GM18508 (cell line): ENCODE data around the gene FAM25A.
"Not testable (repeated sequence)": the region's sequence is repeated elsewhere in the genome, so short reads cannot be mapped to it uniquely, and the experiment has no call there.

Experiments used
- ATAC-seq: cut with Tn5 transposase; IDR thresholded peaks from one replicate; pipeline ENCODE4 v1.9.1; 2021; ENCODE audit warnings: moderate number of reproducible peaks; ENCODE audit not compliant: insufficient read depth, unreplicated experiment

Gene FAM25A

DNA sequence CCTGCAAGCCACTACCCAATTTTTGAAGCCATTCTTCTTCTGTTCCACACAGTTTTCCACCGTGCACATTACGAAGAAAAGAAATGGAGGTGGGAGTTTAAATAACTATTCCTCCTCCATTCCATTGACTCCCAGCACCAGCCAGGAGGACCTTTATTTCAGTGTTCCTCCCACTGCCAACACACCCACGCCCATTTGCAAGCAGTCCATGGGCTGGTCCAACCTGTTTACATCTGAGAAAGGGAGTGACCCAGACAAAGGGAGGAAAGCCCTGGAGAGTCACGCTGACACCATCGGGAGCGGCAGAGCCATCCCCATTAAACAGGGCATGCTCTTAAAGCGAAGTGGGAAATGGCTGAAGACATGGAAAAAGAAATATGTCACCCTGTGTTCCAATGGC is 11.8 kb upstream of the FAM25A start:
- not testable (repeated sequence) for ATAC-seq

DNA sequence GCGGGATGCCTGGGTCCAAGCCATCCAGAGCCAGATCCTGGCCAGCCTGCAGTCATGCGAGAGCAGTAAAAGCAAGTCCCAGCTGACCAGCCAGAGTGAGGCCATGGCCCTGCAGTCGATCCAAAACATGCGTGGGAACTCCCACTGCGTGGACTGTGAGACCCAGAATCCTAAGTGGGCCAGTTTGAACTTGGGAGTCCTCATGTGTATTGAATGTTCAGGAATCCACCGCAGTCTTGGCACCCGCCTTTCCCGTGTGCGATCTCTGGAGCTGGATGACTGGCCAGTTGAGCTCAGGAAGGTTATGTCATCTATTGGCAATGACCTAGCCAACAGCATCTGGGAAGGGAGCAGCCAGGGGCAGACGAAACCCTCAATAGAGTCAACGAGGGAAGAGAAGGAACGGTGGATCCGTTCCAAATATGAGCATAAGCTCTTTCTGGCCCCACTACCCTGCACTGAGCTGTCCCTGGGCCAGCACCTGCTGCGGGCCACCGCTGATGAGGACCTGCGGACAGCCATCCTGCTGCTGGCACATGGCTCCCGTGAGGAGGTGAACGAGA is 10.9 kb upstream of the FAM25A start:
- not testable (repeated sequence) for ATAC-seq

DNA sequence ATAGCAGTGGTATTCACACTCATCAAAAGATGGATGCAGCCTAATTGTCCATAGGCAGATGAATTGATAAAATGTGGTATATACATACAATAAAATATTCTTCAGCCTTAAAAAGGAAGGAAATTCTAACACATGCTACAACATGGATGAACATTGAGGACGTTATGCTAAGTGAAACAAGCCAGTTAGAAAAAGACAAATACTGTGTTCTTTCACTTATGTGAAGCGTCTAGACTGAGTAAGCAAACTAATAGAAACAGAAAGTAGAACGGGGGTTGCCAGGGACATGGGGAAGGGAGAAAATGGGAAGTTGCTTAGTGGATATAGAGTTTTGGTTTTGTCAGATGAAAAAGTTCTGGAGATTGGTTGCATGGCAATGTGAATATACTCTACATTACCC is 6.6 kb upstream of the FAM25A start:
- ATAC-seq, result not testable (repeated sequence)

DNA sequence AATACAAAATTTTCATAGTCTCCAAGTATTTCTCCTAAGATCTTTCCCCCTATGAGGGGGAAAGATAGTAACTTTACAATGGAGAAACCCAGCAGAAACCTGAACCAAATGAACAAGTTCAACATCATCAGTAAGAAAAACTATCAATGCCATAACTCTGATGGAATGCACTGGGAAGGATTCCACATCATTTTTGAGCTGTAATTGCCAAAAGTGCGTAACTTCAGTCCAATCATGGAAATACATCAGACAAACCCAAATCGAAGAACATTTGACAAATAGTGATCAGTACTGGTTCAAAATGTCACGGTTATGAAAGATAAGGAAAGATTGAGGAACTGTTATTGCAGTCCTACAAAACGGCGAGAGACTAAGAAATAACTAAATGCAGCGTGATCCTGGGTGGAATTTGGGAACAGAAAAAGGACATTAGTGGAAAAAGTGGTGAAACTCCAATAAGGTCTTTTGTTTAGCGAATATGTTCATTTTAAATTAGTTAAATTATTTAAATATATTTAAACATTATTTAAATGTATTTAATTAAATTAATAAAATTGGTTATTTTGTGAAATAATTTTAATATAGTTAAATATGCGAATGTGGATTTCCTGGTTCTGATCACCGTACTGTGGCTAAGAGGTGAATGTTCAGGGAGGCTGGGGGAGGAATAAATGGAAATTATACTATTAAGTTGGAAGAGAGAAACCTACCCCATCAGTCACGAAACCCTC is 4.9 kb upstream of the FAM25A start:
- not testable (repeated sequence) for ATAC-seq

DNA sequence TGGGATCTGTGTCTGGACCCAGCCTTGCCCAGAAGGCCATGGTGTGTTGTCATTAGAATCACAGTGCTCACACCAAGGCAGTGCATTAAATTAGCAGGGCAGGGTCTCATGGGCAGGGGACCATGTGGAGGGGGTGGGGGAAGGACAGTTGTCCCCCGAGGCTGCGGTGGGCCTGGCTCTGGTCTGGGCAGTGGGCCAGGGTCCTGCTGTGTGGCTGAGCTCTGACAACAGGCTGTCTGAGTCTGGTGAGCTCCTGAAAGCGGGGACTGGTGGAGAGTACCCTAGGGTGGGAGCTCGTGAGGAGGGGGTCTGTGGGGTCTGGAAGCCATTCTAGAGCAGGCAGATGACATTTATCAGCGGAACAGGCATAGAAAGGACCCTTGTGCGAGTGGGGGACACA is 2.0 kb upstream of the FAM25A start:
- not testable (repeated sequence) for ATAC-seq

DNA sequence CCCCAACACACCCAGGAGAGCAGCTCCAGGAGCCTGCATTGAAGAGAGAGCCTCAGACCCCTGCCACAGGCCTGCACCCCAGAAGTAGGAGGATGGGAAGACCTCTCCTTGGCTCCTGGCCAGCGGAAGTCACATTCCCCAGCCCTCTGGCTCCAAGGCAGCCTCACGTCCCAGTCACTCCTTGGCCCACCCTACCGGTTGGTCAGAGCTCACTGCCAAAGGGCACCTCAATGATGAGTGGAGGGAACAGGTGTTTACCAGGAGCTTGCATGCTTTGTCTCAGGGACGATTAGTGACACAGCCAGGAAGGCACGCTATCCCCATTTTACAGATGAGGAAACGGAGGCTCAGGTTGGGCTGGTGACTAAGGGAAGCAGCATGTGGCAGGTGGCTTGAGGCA is 1.0 kb upstream of the FAM25A start:
- not testable (repeated sequence) for ATAC-seq

DNA sequence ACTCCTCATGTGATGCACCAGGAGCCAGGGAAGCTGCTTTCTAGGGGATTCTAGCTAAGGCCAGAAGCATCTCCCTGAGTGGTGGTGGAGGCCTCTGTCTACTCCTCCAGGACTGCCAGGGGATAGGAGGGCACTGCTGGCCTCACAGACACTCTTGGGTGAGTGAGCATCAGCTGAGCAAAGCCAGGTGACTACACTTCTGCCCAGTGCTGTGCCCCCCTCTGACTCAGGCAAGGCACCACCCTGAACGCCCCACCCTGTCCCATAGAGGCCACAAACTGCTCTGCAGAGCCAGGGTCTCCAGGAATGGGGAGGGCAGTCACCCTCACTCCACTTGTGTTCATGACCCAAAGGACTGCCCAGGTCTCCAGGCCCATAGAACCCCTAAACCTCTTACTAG is 590 bp upstream of the FAM25A start:
- ATAC-seq, result not testable (repeated sequence)

DNA sequence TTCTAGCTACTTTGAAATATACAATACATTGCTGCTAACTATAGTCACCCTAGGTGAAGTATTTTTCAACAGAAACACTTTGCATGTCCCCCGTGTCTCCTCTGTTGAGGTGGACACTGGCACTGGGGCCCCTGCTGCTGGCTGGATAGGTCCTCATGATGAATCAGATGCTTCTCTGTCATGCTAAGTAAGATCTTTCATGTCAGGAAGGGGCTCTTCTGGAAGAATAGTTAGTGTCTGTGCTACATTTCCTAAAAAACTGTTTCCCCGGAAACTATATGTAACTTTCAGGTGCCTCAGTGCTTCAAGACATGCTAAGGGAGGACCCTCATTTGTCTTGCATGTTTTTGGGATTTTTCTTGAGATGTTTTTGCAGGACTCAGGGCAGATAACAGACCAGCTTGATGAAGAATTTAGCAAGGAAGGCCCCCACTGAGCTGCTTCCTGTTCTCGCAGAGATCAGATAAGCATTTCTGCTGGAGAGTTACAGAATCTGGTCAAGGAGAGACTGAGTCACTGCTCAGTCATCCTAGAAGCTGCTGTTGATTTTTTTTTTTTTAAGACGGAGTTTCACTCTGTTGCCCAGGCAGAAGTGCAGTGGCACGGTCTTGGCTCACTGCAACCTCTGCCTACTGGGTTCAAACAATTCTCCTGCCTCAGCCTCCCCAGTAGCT is 5.3 kb downstream of the FAM25A start:
- not testable (repeated sequence) for ATAC-seq

DNA sequence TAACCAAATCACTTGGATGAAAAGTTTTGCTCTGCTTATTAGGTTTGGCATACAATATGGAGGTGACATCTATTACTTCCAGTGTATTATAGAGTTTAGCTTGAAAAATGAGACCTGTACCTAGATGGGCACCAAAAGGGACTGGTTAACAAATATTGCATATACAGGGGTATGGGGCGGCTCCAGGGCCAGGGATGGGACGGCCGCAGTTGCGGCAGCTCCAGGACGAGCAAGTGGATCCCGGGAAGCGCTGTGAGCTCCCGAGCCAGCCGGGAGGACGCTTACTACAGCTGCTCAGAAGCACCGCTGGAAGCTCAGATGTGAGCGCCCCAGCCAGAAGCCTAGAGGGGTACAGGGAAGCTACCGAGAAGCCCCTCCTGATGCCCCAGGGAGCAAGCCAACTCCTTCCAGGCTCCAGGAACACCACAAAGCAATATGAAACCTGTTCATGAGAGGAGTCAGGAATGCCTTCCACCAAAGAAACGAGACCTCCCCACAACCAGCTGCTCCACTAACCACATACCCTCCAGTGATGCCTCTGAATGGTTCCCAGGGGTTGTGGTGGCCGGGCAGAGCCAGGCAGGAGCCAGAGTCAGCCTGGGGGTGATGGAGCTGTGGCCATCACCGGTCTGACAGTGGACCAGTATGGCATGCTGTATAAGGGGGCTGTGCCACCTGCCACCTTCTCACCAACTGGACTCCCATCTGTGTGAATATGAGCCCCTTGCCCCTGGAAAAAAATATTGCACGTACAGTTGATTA is 6.8 kb downstream of the FAM25A start:
- ATAC-seq, result not testable (repeated sequence)

DNA sequence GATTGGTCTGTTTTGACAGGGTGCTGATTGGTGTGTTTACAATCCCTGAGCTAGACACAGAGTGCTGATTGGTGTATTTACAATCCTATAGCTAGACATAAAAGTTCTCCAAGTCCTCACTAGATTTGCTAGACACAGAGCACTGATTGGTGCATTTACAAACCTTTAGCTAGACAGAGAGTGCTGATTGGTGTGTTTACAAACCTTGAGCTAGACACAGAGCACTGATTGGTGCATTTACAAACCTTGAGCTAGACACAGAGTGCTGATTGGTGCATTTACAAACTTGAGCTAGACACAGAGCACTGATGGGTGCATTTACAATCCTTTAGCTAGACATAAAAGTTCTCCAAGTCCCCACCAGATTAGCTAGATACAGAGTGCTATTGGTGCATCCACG is 10.3 kb downstream of the FAM25A start:
- ATAC-seq, result not testable (repeated sequence)

DNA sequence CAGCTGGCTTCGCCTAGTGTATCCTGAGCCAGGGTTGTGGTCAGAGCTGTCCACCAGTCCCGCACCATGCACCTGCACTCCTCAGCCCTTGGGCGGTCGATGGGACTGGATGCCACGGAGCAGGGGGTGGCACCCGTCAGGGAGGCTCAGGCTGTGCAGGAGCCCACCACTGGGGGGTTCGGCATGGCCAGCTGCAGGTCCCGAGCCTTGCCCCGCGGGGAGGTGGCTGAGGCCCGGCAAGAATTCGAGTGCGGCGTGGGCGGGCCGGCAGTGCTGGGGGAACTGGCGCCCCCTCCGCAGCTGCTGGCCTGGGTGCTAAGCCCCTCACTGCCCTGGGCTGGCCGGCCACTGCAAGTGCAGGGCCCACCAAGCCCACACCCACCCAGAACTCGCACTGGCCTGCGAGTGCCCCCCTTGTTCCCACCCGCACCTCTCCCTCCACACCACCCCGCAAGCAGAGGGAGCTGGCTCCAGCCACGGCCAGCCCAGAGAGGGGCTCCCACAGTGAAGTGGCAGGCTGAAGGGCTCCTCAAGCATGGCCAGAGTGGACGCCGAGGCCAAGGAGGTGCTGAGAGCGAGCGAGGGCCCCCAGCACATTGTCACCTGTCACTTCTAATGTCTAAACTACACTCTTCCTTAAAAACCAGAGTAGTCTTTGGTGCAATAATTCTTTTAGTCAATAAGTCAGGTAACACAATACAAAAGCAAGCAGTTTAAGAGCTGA is 11.0 kb downstream of the FAM25A start:
- ATAC-seq, result no peak

DNA sequence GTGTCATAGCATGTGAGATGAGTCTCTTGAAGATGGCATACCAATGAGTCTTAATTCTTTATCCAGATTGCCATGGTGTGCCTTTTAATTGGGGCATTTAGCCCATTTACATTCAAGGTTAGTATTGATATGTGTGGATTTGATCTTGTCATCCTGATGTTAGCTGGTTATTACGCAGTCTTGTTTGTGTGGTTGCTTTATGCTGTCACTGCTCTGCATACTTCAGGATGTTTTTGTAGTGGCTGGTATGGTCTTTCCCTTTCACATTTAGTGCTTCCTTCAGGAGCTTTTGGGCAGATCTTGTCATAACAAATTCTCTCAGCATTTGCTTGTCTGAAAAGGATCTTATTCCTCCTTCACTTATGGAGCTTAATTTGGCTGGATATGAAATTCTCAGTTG is 16.5 kb downstream of the FAM25A start:
- ATAC-seq, result no peak

DNA sequence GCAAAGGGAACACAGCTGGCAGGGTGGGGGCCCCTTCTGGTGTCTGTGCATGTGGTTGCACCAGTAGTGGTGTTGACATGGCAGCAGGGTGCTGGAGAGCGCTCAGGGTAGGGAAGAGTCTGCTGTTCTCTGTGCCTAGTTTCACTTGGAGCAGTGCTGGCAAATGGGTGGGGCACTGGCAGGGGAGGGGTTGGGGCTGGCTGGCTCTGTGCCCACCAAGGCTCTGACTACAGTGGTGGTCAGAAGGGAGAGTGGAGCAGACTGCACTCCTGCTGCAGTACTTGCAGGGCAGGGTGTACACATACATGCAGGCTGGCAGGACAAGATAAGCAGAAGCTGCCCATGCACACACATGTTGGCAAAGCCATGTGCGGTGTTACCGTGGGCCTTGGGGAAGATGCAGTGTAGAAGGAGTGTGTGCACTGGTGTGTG is 18.2 kb downstream of the FAM25A start:
- no peak for ATAC-seq

DNA sequence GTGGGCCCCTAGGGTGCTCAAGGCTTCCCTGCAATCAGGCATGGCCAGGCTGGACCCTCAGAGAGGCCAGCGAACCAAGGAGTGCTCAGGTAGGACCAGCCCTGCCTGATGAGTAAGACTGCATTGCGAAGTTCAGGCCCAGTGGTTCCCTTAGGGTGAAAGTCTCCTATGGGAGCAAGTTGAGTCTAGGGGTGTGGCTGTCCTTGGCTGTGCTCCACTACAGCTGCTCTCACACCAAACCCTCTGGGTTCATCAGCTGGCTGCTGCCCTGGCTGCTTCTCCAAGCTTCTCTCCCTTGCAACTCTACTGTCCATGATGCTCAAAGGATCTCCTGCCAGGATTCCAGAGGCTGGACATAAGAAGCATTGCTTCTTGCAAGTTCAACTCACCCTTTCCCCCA is 18.7 kb downstream of the FAM25A start:
- ATAC-seq, result no peak

DNA sequence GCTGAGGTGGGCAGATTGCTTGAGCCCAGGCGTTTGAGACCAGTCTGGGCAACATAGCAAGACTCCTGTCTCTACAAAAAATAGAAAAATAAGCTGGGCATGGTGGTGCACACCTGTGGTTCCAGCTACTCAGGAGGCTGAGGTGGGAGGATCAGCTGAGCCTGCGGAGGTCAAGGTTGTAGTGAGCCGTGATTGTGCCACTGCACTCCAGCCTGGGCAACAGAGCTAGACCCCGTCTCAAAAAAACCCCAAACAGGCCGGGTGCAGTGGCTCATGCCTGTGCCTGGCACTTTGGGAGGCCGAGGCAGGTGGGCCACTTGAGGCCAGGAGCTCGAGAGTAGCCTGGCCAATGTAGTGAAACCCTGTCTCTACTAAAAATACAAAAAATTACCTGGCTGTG is 23.5 kb downstream of the FAM25A start:
- ATAC-seq, result not testable (repeated sequence)

DNA sequence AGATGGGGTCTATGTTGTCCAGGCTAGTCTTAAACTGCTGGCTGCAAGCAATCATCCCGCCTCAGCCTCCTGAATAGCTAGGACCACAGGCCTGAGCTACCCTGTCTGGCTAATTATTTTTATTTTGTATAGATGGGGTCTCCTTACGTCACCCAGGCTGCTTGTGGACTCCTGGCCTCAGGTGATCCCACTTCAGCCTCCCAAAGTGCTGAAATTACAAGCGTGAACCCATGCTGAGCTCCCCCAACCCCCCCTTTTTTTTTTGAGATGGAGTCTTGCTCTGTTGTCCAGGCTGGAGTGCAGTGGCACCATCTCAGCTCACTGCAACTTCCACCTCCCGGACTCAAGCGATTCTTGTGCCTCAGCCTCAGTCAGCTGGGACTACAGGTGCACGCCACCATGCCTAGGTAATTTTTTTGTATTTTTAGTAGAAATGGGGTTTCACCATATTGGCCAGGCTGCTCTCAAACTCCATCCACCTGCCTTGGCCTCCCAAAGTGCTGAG is 25.4 kb downstream of the FAM25A start:
- ATAC-seq, result no peak

DNA sequence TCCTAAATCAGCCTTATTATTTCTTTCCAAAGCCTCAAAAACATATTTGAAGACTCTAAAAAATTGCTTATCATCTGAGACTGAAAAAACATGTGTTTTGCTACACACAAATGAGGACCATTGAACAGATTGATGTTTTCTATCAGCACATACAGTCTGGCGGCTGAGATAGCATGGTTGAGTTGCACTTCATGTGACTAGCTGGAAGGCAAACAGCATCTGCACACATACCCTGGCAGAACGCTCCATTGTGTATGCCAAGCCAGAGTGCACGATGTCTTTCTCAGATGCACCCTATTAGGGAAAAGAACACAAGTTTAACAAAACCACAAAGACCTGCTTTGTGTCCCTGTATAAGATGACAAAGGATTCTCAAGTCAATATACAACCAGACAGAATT is 33.0 kb downstream of the FAM25A start:
- ATAC-seq, result no peak

DNA sequence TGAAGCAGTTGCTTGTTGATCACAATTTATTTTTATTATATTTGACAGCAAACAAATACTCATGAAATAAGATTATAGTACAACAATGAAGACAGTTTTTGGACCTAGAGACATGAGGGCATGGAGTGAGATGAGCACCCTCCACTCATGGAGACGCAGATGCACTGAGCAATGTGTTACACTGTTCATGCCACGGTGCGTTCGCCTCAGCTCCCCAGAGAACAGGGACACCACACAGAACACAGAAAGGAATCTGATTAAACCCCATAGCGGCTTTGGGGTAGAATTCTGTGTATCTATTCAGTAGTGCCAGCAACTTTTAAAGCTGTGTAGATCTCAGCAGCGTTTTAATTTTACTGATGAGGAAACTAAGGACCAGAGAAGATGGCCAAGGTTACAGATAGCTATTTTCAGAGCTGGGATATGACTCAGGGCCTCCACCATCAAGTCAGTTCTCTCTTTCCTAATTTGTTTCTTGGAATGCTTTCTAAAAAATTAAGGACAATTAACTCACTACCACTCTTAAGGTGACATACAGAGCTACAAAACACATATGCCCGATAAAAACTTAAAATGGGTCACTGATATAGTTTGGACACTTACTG is 33.6 kb downstream of the FAM25A start:
- no peak for ATAC-seq

DNA sequence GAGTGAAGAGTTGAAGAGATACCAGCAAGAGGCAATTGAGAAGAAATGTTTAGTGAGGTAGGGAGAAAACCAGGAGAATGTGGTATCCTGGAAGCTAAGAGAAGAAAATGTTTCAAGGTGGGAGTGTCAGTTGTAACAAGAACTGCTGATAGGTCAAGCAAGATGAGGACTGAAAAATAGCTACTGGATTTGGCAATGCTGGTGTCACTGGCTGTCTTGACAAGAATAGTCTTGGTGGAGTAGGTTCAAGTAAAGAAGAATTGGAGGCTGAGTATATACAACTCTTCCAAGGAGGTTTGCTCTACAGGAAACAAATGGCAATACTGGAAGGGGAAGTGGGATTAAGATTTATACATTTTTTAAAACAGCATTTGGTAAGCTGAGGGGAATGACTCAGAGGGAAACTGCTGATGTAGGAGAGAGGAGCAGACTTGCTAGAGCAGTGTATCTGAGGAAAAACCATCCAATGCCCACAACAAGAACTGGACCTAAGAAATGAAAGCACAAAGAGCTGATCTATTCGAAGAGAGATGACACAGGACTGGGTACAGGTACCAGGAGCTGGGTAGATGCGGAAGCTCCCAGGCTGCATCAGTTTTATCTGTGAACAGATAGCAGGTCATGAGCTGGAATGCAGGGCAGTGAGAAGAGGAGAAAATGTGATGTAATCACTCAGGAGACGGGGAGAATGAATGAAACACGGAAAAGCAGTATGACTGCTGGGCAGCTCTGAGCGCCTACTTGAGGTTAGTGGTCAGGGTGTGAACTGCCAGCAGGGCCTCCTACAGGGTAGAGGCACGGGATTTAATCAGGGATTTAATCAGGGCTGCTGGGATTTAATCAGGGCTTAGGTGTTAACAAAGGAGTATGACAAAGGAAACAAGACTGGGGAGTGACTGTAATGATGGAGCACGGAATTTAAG is 34.5 kb downstream of the FAM25A start:
- ATAC-seq, result no peak
